T-cell (primary cell): Measurements from ENCODE around the gene KCNH8. TPM values are rescaled to one million over a fixed set of nuclear protein-coding genes. Genes with fewer than 3 reads are reported as not detected.

ENCODE experiments used
- ATAC-seq, 4 experiments: fragments of 200-7000 bp in 3 of 4; fragments of 150-1000 bp in 1 of 4; cut with Tn5 transposase; replicated peaks in 1 of 4; 1 replicate in 3 of 4; 2 replicates in 1 of 4; pipeline ENCODE4 v1.10.0; 2021; ENCODE audit warnings: moderate library complexity in 3 of 4, mild to moderate bottlenecking in 2 of 4, moderate number of reproducible peaks in 1 of 4
- CTCF ChIA-PET, 2 donors: fragments of 300-600 bp; sonication (Branson Sonifier 250); formaldehyde crosslinking; loops; one replicate each; lab custom pipeline; 2022; ENCODE audit warnings: antibody characterized with exemption in 2 of 2; lab: Charles Lee
- POLR2A ChIA-PET, 2 donors: fragments of 300-600 bp; sonication (Branson Sonifier 250); formaldehyde crosslinking; loops; one replicate each; lab custom pipeline; 2022; ENCODE audit warnings: antibody characterized with exemption in 2 of 2; lab: Charles Lee
- DNase-seq, 35 experiments: peaks; one replicate each; pipeline versions ENCODE4 v3.0.0 to v3.0.0-alpha.2; 2013 to 2023
- H3K27ac ChIP-seq: one replicate; pipeline ENCODE4 v1.5.1; 2013; ENCODE audit warnings: low read length
- H3K27me3 ChIP-seq, 2 experiments: replicated peaks in 1 of 2; 1 replicate in 1 of 2; 2 replicates in 1 of 2; pipeline versions ENCODE4 v1.6.1 to v1.7.0; 2013; ENCODE audit warnings: low read length in 1 of 2, mixed read lengths in 1 of 2; ENCODE audit not compliant: control insufficient read depth in 2 of 2, insufficient read depth in 2 of 2; ENCODE audit errors: extremely low read depth in 1 of 2
- H3K36me3 ChIP-seq, 2 donors: 1 replicate in 1 of 2; 2 replicates in 1 of 2; pipeline versions ENCODE4 v1.6.1 to v1.7.0; 2013; ENCODE audit warnings: low read length in 1 of 2; ENCODE audit not compliant: control insufficient read depth in 2 of 2, insufficient read depth in 1 of 2; ENCODE audit errors: extremely low read depth in 1 of 2
- H3K4me1 ChIP-seq, 2 experiments: 1 replicate in 1 of 2; 2 replicates in 1 of 2; pipeline versions ENCODE4 v1.6.1 to v1.7.0; 2013; ENCODE audit warnings: low read length in 2 of 2, mixed read lengths in 1 of 2; ENCODE audit not compliant: insufficient read depth in 2 of 2, control insufficient read depth in 1 of 2; ENCODE audit errors: extremely low read depth in 1 of 2
- H3K4me3 ChIP-seq, 2 donors: 1 replicate in 1 of 2; 2 replicates in 1 of 2; pipeline versions ENCODE4 v1.5.1 to v1.7.0; 2013; ENCODE audit warnings: mild to moderate bottlenecking in 2 of 2, low read length in 1 of 2, moderate library complexity in 1 of 2; ENCODE audit not compliant: control insufficient read depth in 1 of 2; ENCODE audit errors: extremely low read depth in 1 of 2
- H3K9me3 ChIP-seq: 2 replicates; pipeline ENCODE4 v1.7.0; 2013
- H3K27ac Mint-ChIP-seq, 2 donors: one replicate each; pipeline ENCODE4 v1.8.0; 2020 to 2021; ENCODE audit warnings: mild to moderate bottlenecking in 2 of 2, mixed read lengths in 2 of 2
- H3K27me3 Mint-ChIP-seq, 2 donors: one replicate each; pipeline ENCODE4 v1.8.0; 2021 to 2022; ENCODE audit warnings: mixed read lengths in 2 of 2
- H3K36me3 Mint-ChIP-seq: one replicate; pipeline ENCODE4 v1.8.0; 2021; ENCODE audit warnings: mixed read lengths
- H3K4me1 Mint-ChIP-seq, 3 donors: one replicate each; pipeline ENCODE4 v1.8.0; 2020 to 2022; ENCODE audit warnings: mixed read lengths in 3 of 3, mild to moderate bottlenecking in 1 of 3
- H3K4me3 Mint-ChIP-seq, 3 donors: one replicate each; pipeline ENCODE4 v1.8.0; 2020 to 2022; ENCODE audit warnings: mild to moderate bottlenecking in 3 of 3, mixed read lengths in 3 of 3, moderate library complexity in 3 of 3
- H3K9me3 Mint-ChIP-seq, 3 donors: one replicate each; pipeline ENCODE4 v1.8.0; 2020 to 2022; ENCODE audit warnings: mixed read lengths in 3 of 3
- WGBS: methylation state at CpG from one replicate; pipeline ENCODE4 v1.1.5; 2013; ENCODE audit warnings: missing lambda C conversion rate; ENCODE audit not compliant: insufficient coverage; 5-methylcytosine and 5-hydroxymethylcytosine counted together
- total RNA-seq, 35 experiments: library from RNA in 6 of 35; stranded (reverse) in 6 of 35; fragments of 120-200 nt in 1 of 35; gene quantifications; one replicate each; pipeline versions ENCODE4 v1.2.1 to v1.2.4 and lab custom pipeline; 2013 to 2026

KCNH8 gene
- total RNA-seq, 5 donors from 2014 or later (not counting 1 experiment from before 2014, with no cell fraction given): 0.03 to 0.26 (median 0.16) TPM; not detected in 1

DNA sequence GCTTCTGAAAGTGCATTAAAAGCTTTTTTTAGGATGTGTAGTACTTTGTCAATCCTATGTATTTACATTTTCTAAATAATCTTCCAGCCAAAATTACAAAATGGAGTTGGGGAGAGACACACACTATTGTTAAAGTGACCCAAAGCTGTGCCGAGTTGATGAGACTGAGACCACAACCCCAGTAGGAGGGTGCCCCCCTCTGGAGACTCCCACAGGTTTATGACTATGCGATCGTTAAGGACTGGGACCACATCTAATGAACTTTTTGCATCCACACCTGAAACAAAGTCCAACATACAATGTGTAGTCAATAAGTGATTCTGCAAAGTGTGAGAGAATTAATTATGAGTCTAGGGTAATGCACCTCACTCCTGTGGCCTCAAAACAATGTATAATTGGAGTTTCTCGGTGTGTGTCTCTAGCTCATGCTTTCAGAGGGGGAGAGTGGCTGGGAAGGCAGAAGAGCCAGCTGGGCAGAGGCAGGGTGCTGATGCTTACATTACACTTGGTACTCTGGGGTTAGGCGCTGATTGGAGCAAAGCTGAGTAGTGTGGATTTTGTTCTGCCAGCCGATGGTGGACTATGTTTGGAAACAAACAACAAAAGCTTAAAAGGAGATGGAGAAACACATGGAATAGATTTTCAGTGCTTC is 102.8 kb downstream of the KCNH8 start:
- no peak overlapping the region for H3K4me3 Mint-ChIP-seq
- H3K27ac Mint-ChIP-seq: no peak overlapping the region
- Histone ChIP-seq H3K4me3 (no peak overlapping the region), H3K9me3 (no peaks in the 10 kb centered on the region), H3K27ac (no peak overlapping the region), H3K27me3 (no peaks in the 10 kb centered on the region), H3K4me1 (no peaks in the 10 kb centered on the region), H3K36me3 (no peaks in the 10 kb centered on the region)
- H3K4me1 Mint-ChIP-seq: peaks cover 3 to 5% (median 5%) of the 10 kb centered on the region in 3 donors
- DNase-seq: no peak
- H3K27me3 Mint-ChIP-seq: peaks cover 0 to 3% of the 10 kb centered on the region in 2 donors
- no peak for ATAC-seq
- WGBS: 78% methylated on average over 4 of the region's 6 CpGs
- POLR2A ChIA-PET: no interaction called here
- H3K36me3 Mint-ChIP-seq: no peaks in the 10 kb centered on the region
- peaks cover 0 to 2% (median 0%) of the 10 kb centered on the region in 3 donors for H3K9me3 Mint-ChIP-seq
- CTCF ChIA-PET: no interaction called here

DNA sequence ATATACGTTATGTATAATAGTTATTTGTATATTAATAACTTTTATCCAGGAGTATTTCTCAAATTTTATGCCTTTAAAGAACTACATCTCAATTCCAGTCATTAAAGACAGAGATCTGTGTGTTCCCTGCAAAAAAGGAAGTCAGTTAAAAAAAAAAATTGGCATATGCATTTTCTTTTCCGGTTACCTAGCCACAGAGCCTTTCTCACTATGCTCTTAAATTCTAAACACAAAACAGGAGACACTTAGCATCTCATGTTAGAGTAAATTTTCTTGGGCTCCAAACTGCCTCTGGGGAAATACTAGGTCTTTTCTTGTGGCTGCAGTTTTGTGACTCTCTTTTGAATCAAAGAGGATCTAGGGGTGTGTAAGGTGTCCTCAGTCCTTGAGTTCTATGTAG is 105.9 kb downstream of the KCNH8 start:
- H3K27ac Mint-ChIP-seq: no peak overlapping the region
- Histone ChIP-seq H3K4me1 (no peaks in the 10 kb centered on the region), H3K27me3 (no peaks in the 10 kb centered on the region), H3K4me3 (no peak overlapping the region), H3K27ac (no peak overlapping the region), H3K9me3 (no peaks in the 10 kb centered on the region), H3K36me3 (no peaks in the 10 kb centered on the region)
- ChIA-PET POLR2A (no interaction called here), CTCF (no interaction called here)
- H3K27me3 Mint-ChIP-seq: peaks cover 0 to 3% of the 10 kb centered on the region in 2 donors
- H3K4me1 Mint-ChIP-seq: peaks cover 3 to 5% (median 5%) of the 10 kb centered on the region in 3 donors
- no peak for DNase-seq
- H3K9me3 Mint-ChIP-seq: peaks cover 0 to 7% (median 0%) of the 10 kb centered on the region in 3 donors
- H3K4me3 Mint-ChIP-seq: no peak overlapping the region
- no peaks in the 10 kb centered on the region for H3K36me3 Mint-ChIP-seq
- ATAC-seq: no peak
- WGBS: 20% methylated on average over 1 of the region's 2 CpGs

DNA sequence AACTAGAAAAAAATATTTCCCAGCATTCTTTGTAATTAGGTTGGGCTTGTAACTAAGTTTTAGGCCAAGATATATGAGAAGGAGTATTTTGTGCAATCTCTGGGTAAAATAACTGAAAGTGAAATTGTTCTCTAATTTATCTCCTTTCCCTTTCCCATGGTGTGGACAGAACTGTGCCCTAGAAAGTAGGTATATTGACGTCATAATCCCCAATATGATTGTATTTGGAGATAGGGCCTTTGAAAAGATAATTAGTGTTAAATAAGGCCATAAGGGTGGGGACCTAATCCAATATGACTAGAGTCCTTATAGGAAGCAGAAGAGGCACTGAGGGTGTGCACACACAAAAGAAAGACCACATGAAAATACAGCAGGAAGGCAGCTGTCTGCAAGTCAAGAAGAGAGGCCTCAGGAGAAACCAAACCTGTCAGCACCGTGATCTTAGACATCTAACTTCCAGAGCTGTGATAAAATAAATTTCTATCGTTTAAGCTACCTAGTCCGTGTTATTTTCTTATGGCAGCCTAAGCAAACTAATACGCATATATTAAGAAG is 106.6 kb downstream of the KCNH8 start:
- no CpG with 5 or more reads among the region's 5 CpGs for WGBS
- ATAC-seq: no peak
- H3K36me3 ChIP-seq: no peaks in the 10 kb centered on the region
- H3K27me3 ChIP-seq: no peaks in the 10 kb centered on the region
- peaks cover 0 to 4% of the 10 kb centered on the region in 2 donors for H3K27me3 Mint-ChIP-seq
- DNase-seq: no peak
- H3K9me3 Mint-ChIP-seq: peaks cover 0 to 7% (median 0%) of the 10 kb centered on the region in 3 donors
- no peak overlapping the region for H3K27ac Mint-ChIP-seq
- no peak overlapping the region for H3K4me3 Mint-ChIP-seq
- no peaks in the 10 kb centered on the region for H3K9me3 ChIP-seq
- ChIA-PET POLR2A (interaction anchor here in 1 of 2 donors (0.5 kb wide), 1 partner anchor 438 kb away, joined by 3 read pairs; no protein-coding TSS in a partner anchor), CTCF (no interaction called here)
- H3K27ac ChIP-seq: no peak overlapping the region
- H3K4me3 ChIP-seq: no peak overlapping the region
- no peaks in the 10 kb centered on the region for H3K36me3 Mint-ChIP-seq
- no peaks in the 10 kb centered on the region for H3K4me1 ChIP-seq
- peaks cover 3 to 5% (median 5%) of the 10 kb centered on the region in 3 donors for H3K4me1 Mint-ChIP-seq

DNA sequence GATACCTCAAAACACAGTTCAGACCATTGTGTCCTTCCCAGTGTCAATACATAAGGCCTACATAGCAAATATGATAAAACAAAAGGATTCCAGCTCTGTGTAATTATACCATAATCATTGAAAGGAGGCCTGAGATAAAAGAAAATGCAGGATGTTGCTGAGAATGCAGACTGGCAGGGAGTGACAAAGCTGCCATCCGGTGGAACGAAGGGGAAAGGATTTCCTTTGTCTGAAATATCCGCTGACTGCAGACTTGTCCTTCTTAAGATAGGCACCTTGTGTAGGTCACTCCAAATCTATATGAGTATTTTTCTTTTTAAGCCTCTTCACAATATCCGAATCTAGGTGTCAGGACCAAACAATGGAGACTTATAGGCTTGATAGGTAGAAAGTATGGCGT is 108.0 kb downstream of the KCNH8 start:
- H3K4me3 Mint-ChIP-seq: no peak overlapping the region
- WGBS: no CpG with 5 or more reads among the region's 5 CpGs
- no peaks in the 10 kb centered on the region for H3K36me3 ChIP-seq
- DNase-seq: no peak
- ChIA-PET POLR2A (no interaction called here), CTCF (no interaction called here)
- no peaks in the 10 kb centered on the region for H3K4me1 ChIP-seq
- no peaks in the 10 kb centered on the region for H3K9me3 ChIP-seq
- no peak overlapping the region for H3K4me3 ChIP-seq
- H3K27me3 Mint-ChIP-seq: peaks cover 0 to 1% of the 10 kb centered on the region in 2 donors
- peaks cover 3 to 5% (median 5%) of the 10 kb centered on the region in 3 donors for H3K4me1 Mint-ChIP-seq
- no peak overlapping the region for H3K27ac Mint-ChIP-seq
- no peak for ATAC-seq
- H3K36me3 Mint-ChIP-seq: no peaks in the 10 kb centered on the region
- H3K27ac ChIP-seq: no peak overlapping the region
- peaks cover 0 to 7% (median 0%) of the 10 kb centered on the region in 3 donors for H3K9me3 Mint-ChIP-seq
- H3K27me3 ChIP-seq: no peaks in the 10 kb centered on the region

DNA sequence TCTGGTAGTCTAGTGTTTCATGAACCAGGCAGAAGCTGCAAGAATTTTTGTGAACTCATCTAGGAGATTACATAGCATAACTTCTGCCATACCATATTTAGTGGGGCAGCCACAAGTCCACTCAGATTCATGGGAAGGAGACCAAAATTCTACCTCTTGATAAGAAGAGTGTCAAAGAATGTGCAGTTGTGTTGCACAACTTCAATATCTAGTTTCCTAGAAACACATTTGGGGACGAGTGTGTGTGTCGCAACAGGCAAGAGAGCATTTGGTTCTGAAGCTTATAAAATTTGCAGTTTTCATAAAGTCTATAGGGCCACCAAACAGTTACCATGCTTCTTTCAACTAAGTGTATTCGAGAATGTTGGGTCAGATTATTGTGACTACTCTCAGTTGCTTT is 115.3 kb downstream of the KCNH8 start:
- Histone ChIP-seq H3K9me3 (no peaks in the 10 kb centered on the region), H3K4me1 (no peaks in the 10 kb centered on the region), H3K27ac (no peak overlapping the region), H3K27me3 (no peaks in the 10 kb centered on the region), H3K36me3 (no peaks in the 10 kb centered on the region), H3K4me3 (no peak overlapping the region)
- ChIA-PET CTCF (no interaction called here), POLR2A (no interaction called here)
- peaks cover 0 to 1% of the 10 kb centered on the region in 2 donors for H3K27me3 Mint-ChIP-seq
- H3K4me3 Mint-ChIP-seq: no peak overlapping the region
- DNase-seq: no peak
- no CpG with 5 or more reads among the region's 3 CpGs for WGBS
- H3K9me3 Mint-ChIP-seq: peaks cover 0 to 3% (median 0%) of the 10 kb centered on the region in 3 donors
- H3K27ac Mint-ChIP-seq: no peak overlapping the region
- no peaks in the 10 kb centered on the region for H3K36me3 Mint-ChIP-seq
- H3K4me1 Mint-ChIP-seq: no peaks in the 10 kb centered on the region
- no peak for ATAC-seq

DNA sequence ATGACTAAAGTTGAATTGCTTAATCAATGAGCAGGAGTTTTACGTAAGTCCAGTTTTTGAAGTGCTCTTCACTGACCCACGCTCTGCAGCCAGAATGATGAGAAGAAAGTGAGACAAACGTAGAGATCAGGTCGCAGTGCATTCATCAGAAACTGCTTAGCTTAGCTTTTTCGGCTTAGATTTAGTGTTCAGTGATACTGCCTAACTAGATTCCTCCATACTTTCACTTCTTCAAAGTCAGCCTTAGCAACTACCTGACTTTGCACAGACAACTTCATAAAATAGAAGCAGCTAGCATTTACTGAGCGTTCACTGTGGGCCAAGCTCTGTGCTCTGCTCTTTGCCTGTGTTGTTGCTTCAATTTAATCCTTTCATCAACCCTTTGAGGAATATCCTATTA is 116.1 kb downstream of the KCNH8 start:
- ChIA-PET CTCF (no interaction called here), POLR2A (no interaction called here)
- no peaks in the 10 kb centered on the region for H3K4me1 Mint-ChIP-seq
- no peak overlapping the region for H3K4me3 Mint-ChIP-seq
- peaks cover 0 to 1% of the 10 kb centered on the region in 2 donors for H3K27me3 Mint-ChIP-seq
- Histone ChIP-seq H3K27me3 (no peaks in the 10 kb centered on the region), H3K9me3 (no peaks in the 10 kb centered on the region), H3K4me1 (no peaks in the 10 kb centered on the region), H3K4me3 (no peak overlapping the region), H3K36me3 (no peaks in the 10 kb centered on the region), H3K27ac (no peak overlapping the region)
- H3K9me3 Mint-ChIP-seq: peaks cover 0 to 3% (median 0%) of the 10 kb centered on the region in 3 donors
- 84% methylated on average over 5 of the region's 6 CpGs for WGBS
- H3K27ac Mint-ChIP-seq: no peak overlapping the region
- H3K36me3 Mint-ChIP-seq: no peaks in the 10 kb centered on the region
- ATAC-seq (no peak), DNase-seq (no peak)
